GM12872 (cell line): ENCODE results near the gene MRPL36.

Experiments
- TF ChIP-seq, protein P1 (sequence below): IDR thresholded peaks from 3 replicates; pipeline ENCODE4 v1.5.1; 2011; ENCODE audit warnings: low read depth, mild to moderate bottlenecking, low read length, moderate library complexity; ENCODE audit not compliant: insufficient read depth

Gene MRPL36

DNA sequence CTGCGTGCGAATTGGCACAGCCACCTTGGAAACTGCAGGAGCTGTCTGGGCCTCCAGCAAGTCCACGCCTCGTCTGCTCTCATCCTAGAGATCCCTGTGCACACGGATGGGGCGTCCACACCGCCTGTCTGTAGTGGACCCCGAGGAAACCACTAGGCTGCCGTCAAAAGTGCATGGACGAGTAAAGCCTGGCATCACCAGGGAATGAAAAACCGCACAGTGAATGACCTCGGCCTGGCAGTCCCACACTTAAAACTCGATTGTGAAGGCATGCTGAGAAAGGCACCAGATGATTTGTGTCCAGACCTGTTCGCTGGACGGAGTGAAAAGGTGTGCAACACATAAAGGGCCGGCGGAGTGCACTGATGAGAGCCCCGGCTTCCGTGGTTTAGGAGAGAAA, 50.8 kb downstream of the MRPL36 start:
- TF ChIP-seq, protein P1, sequence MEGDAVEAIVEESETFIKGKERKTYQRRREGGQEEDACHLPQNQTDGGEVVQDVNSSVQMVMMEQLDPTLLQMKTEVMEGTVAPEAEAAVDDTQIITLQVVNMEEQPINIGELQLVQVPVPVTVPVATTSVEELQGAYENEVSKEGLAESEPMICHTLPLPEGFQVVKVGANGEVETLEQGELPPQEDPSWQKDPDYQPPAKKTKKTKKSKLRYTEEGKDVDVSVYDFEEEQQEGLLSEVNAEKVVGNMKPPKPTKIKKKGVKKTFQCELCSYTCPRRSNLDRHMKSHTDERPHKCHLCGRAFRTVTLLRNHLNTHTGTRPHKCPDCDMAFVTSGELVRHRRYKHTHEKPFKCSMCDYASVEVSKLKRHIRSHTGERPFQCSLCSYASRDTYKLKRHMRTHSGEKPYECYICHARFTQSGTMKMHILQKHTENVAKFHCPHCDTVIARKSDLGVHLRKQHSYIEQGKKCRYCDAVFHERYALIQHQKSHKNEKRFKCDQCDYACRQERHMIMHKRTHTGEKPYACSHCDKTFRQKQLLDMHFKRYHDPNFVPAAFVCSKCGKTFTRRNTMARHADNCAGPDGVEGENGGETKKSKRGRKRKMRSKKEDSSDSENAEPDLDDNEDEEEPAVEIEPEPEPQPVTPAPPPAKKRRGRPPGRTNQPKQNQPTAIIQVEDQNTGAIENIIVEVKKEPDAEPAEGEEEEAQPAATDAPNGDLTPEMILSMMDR: no peak
